Measurements from ENCODE around the gene PUM1. TPM values are rescaled to one million over a fixed set of nuclear protein-coding genes. Genes with fewer than 3 reads are reported as not detected.

Gene PUM1
- total RNA-seq, 1 donor from 2014 or later = 137 TPM

DNA sequence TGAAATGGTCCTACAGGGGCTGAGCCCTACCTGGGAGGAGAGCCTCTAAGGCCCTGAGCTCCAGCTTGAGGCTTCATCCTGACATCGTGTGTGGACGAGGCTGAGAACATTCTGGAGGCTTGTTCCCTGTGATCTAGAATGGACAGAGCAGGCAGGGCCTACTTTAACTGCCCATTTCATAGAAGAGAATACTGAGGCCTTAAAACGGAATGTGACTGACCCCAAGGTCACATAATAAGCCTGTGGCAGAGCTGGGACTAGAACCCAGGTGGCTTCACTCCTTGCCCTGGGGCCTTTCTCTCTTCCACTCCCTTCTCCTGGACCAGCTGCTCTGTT, 151.0 kb downstream of the PUM1 start:
- H3K27ac Mint-ChIP-seq = no peak overlapping the region
- TF ChIP-seq CTCF (IDR thresholded peaks at IDR 0.05) = no peak
- DNase-seq = no peak
- ATAC-seq (ENCODE audit: low read depth) = no peak
- intact Hi-C loops (cut with micrococcal nuclease) = loop anchor here (10.0 kb wide), 1 partner anchor 1680 kb away; the partner anchor contains the start of genes MECR and PTPRU
- H3K27me3 Mint-ChIP-seq = peaks cover 21% of the 10 kb centered on the region
- H3K4me3 Mint-ChIP-seq = no peak overlapping the region
- H3K36me3 Mint-ChIP-seq (ENCODE audit: low read depth) = no peaks in the 10 kb centered on the region
- no peaks in the 10 kb centered on the region for H3K9me3 Mint-ChIP-seq
- peaks cover 11% of the 10 kb centered on the region for H3K4me1 Mint-ChIP-seq
- ChIA-PET POLR2A (interaction anchor here (0.5 to 1.0 kb wide), 3 partner anchors 92 to 128 kb away, joined by 3 to 4 read pairs (median 4); no protein-coding TSS in a partner anchor), CTCF (interaction anchor here (0.6 to 7.8 kb wide), 4 partner anchors 14 to 194 kb away, joined by 3 to 158 read pairs (median 24); no protein-coding TSS in a partner anchor)

DNA sequence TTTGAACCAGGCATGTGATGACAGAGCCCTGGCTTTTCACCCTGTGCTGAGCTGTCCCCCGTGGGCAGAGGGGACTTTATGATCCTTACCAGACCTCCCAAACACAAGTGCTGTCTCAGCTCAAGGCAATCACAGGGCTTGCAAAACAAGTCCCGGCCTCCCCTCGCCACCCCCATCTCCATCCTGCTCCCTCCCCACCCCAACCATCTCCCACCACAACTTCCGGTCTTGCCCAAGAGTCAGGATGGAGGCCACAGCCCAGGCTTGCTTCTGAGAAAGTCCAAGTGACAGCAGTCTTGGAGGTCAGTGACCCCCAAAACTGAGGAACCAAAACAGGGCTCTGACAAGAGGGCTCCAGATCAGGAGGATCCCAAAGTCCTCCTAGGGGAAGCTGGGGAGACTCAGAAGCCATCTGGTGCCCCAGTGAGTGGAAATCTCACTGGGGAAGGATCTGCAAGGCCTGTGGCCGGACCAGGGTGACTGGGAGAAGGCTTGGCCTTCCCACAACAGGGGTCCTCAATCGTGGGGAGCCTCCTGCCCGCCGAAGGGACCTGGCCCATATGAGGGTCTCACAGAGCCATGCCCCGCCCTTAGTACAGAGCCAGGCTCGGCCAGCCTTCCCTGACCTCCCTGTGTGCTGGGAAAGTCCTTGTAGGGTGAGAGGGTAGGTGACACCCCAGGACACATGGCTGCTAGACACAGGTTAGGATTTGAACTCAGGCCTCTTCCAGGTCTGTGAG, 152.4 kb downstream of the PUM1 start:
- H3K27ac Mint-ChIP-seq = no peak overlapping the region
- intact Hi-C loops (cut with micrococcal nuclease) = loop anchor here (10.0 kb wide), 1 partner anchor 1678 kb away; the partner anchor contains the start of genes MECR and PTPRU
- H3K4me1 Mint-ChIP-seq = peaks cover 18% of the 10 kb centered on the region
- TF ChIP-seq CTCF (IDR thresholded peaks at IDR 0.05) = no peak
- no peaks in the 10 kb centered on the region for H3K9me3 Mint-ChIP-seq
- H3K4me3 Mint-ChIP-seq = no peak overlapping the region
- DNase-seq (no peak), ATAC-seq (ENCODE audit: low read depth) (no peak)
- H3K36me3 Mint-ChIP-seq (ENCODE audit: low read depth) = no peaks in the 10 kb centered on the region
- ChIA-PET CTCF (interaction anchor here (1.2 to 7.8 kb wide), 6 partner anchors 16 to 193 kb away, joined by 3 to 158 read pairs (median 40); no protein-coding TSS in a partner anchor), POLR2A (interaction anchor here (1.2 kb wide), 1 partner anchor 106 kb away, joined by 3 read pairs; no protein-coding TSS in a partner anchor)
- H3K27me3 Mint-ChIP-seq = peaks cover 21% of the 10 kb centered on the region

DNA sequence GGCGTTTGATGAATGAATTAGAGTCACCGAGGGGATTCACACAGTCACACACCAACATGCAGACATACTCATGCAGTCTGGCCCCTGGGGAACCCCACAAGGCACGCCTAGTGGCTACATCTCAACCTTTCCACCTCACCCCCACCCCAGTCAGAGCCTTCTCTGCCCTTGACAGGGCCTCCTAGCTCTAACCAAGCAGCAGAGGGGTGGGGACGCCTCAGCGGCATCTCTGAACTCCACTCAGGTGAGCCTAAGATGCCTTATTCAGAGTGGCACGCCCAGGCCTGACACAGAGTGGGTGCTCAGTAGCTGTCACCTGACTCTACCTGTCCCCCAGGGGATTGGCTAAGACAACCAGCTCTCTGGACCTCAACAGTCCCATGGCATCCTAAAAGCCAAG, 153.3 kb downstream of the PUM1 start:
- no peak overlapping the region for H3K4me3 Mint-ChIP-seq
- POLR2A ChIA-PET = interaction anchor here (1.1 to 1.2 kb wide), 2 partner anchors 105 to 121 kb away, joined by 3 read pairs; no protein-coding TSS in a partner anchor
- CTCF ChIA-PET = interaction anchor here (1.2 to 7.8 kb wide), 7 partner anchors 8 to 192 kb away, joined by 3 to 158 read pairs (median 39); no protein-coding TSS in a partner anchor
- intact Hi-C loops (cut with micrococcal nuclease) = loop anchor here (10.0 kb wide), 1 partner anchor 1677 kb away; the partner anchor contains the start of genes MECR and PTPRU
- ATAC-seq (ENCODE audit: low read depth) (peak; percentile 23), DNase-seq (no peak)
- TF ChIP-seq CTCF (IDR thresholded peaks at IDR 0.05) = no peak
- no peaks in the 10 kb centered on the region for H3K36me3 Mint-ChIP-seq (ENCODE audit: low read depth)
- H3K4me1 Mint-ChIP-seq = peaks cover 24% of the 10 kb centered on the region
- H3K27me3 Mint-ChIP-seq = peaks cover 27% of the 10 kb centered on the region
- H3K27ac Mint-ChIP-seq = no peak overlapping the region
- no peaks in the 10 kb centered on the region for H3K9me3 Mint-ChIP-seq

- DNase-seq (peak; percentile 47), ATAC-seq (ENCODE audit: low read depth) (peak; percentile 48)
- Mint-ChIP-seq H3K27me3 (peaks cover 30% of the 10 kb centered on the region), H3K36me3 (ENCODE audit: low read depth) (no peaks in the 10 kb centered on the region), H3K4me3 (no peak overlapping the region), H3K27ac (no peak overlapping the region), H3K4me1 (peaks cover 25% of the 10 kb centered on the region), H3K9me3 (no peaks in the 10 kb centered on the region)
- intact Hi-C loops (cut with micrococcal nuclease) = loop anchor here (1.0 to 10.0 kb wide), 5 partner anchors 31 to 1677 kb away; partner anchors contain the start of genes MECR and PTPRU
- ChIA-PET POLR2A (interaction anchor here (0.7 to 1.1 kb wide), 6 partner anchors 31 to 192 kb away, joined by 3 to 9 read pairs (median 3); no protein-coding TSS in a partner anchor), CTCF (interaction anchor here (0.7 to 7.8 kb wide), 15 partner anchors 9 to 196 kb away, joined by 3 to 158 read pairs (median 3); no protein-coding TSS in a partner anchor)
- no peak for TF ChIP-seq CTCF (IDR thresholded peaks at IDR 0.05)
These were observed 154.2 kb downstream of the PUM1 start for GRCh38 chr1:30911059-30911954.
